ENCODE results near the gene NPTN. TPM values are rescaled to one million over a fixed set of nuclear protein-coding genes. Genes with fewer than 3 reads are reported as not detected.

Gene NPTN
- total RNA-seq, 1 experiment from 2014 or later = 90.9 TPM

GRCh38 chr15:73522011-73522410 lies 111.2 kb downstream of the NPTN start:
- Histone ChIP-seq H3K9ac (ENCODE audit: low read length) (no peak overlapping the region), H3K9me3 (ENCODE audit: control insufficient read depth in 1 of 2, insufficient read depth in 1 of 2, low read depth in 1 of 2, low read length in 2 of 2) (no peaks in the 10 kb centered on the region), H3K36me3 (ENCODE audit: control insufficient read depth in 1 of 2, insufficient read depth in 2 of 2, low read length in 2 of 2) (no peaks in the 10 kb centered on the region), H3K27ac (ENCODE audit: low read depth, low read length) (no peak overlapping the region), H3K9me2 (ENCODE audit: insufficient read depth) (no peaks in the 10 kb centered on the region), H3K4me1 (ENCODE audit: control insufficient read depth in 1 of 2, insufficient read depth in 2 of 2, low read length in 2 of 2) (no peaks in the 10 kb centered on the region), H2AFZ (ENCODE audit: low read depth, low read length, poor library complexity, severe bottlenecking) (no peak overlapping the region), H4K20me1 (ENCODE audit: insufficient read depth) (no peaks in the 10 kb centered on the region), H3K27me3 (ENCODE audit: insufficient read depth, low read length) (no peaks in the 10 kb centered on the region), H3K4me3 (replicated peaks in 1 of 2; ENCODE audit: low read depth in 1 of 2, low read length in 2 of 2) (no peak overlapping the region), H3K4me2 (ENCODE audit: low read length) (no peak overlapping the region), H3K79me2 (ENCODE audit: insufficient read depth, low read length) (no peaks in the 10 kb centered on the region)
- TF ChIP-seq TCF7L2 (IDR thresholded peaks at IDR 0.05; ENCODE audit: borderline replicate concordance, extremely low read depth, insufficient read depth, insufficient read length) (no peak), ELF1 (IDR thresholded peaks at IDR 0.05; ENCODE audit: borderline replicate concordance, low read depth) (no peak), ZBTB33 (IDR thresholded peaks at IDR 0.05; ENCODE audit: extremely low read depth, insufficient replicate concordance, low read length) (no peak), MAX (IDR thresholded peaks at IDR 0.05) (no peak), CTCF (IDR thresholded peaks at IDR 0.05 in 2 of 3, conservative IDR thresholded peaks at IDR 0.05 in 1 of 3; ENCODE audit: borderline replicate concordance in 1 of 3, insufficient read depth in 1 of 3, low read depth in 2 of 3, low read length in 2 of 3) (no peak), POLR2A (IDR thresholded peaks at IDR 0.05; ENCODE audit: borderline replicate concordance, extremely low read depth, insufficient read depth, insufficient read length) (no peak), CEBPB (IDR thresholded peaks at IDR 0.05; ENCODE audit: low read depth) (no peak), YY1 (IDR thresholded peaks at IDR 0.05; ENCODE audit: extremely low read depth, insufficient replicate concordance, low read depth, low read length) (no peak), SRF (IDR thresholded peaks at IDR 0.05; ENCODE audit: low read depth) (no peak), POLR2AphosphoS5 (IDR thresholded peaks at IDR 0.05; ENCODE audit: low read depth, low read length) (no peak), EZH2phosphoT487 (IDR thresholded peaks at IDR 0.05; ENCODE audit: borderline replicate concordance) (no peak)
- ChIA-PET RAD21 (ENCODE audit: low non-redundant PET in 1 of 2, low total read pairs in 2 of 2, uncharacterized antibody in 2 of 2, unreplicated experiment in 2 of 2) (no interaction called here), CTCF (no interaction called here), POLR2A (no interaction called here)
- ATAC-seq (no peak), DNase-seq (ENCODE audit: low read depth, low spot score) (no peak)
- BruUV-seq (replicated peaks) = no TSS peak
- intact Hi-C loops (cut with micrococcal nuclease) = no loop called here

All from HCT116 (cell line).